H1 (cell line): Measurements from ENCODE around the gene CSN3. TPM values are rescaled to one million over a fixed set of nuclear protein-coding genes. Genes with fewer than 3 reads are reported as not detected.

Experiments used
- CTCF ChIA-PET: fragments of 300-600 bp; sonication (Branson Sonifier 250); formaldehyde crosslinking; loops from one replicate; lab custom pipeline; 2021; ENCODE audit not compliant: partially characterized antibody; lab: Charles Lee
- POLR2A ChIA-PET: fragments of 300-600 bp; sonication (Branson Sonifier 250); formaldehyde crosslinking; loops from one replicate; lab custom pipeline; 2021; ENCODE audit warnings: inconsistent platforms; ENCODE audit not compliant: partially characterized antibody; lab: Charles Lee
- DNase-seq, 2 experiments: peaks; one replicate each; pipeline versions ENCODE4 v3.0.0 to v3.0.0-alpha.2; 2010 to 2022; ENCODE audit warnings: low spot score in 2 of 2, low read depth in 1 of 2, mixed read lengths in 1 of 2
- FAIRE-seq: peaks from 2 replicates; lab custom pipeline; 2011; peaks lifted over from hg19 to GRCh38; lab: Jason Lieb, UNC
- H2AFZ ChIP-seq: 2 replicates; pipeline ENCODE4 v1.8.1; 2012; ENCODE audit warnings: low read length, inconsistent platforms
- H2AK5ac ChIP-seq: 2 replicates; pipeline ENCODE4 v1.6.1; 2013; ENCODE audit warnings: low read depth, low read length
- H2BK120ac ChIP-seq: replicated peaks from 2 replicates; pipeline ENCODE3; 2013; ENCODE audit warnings: low read depth, low read length, inconsistent platforms
- H2BK12ac ChIP-seq: 2 replicates; pipeline ENCODE4 v1.6.1; 2013; ENCODE audit warnings: low read depth, low read length
- H2BK15ac ChIP-seq: 2 replicates; pipeline ENCODE4 v1.6.1; 2013; ENCODE audit warnings: low read length
- H2BK20ac ChIP-seq: 2 replicates; pipeline ENCODE4 v1.6.1; 2013; ENCODE audit warnings: low read length
- H2BK5ac ChIP-seq: 2 replicates; pipeline ENCODE4 v1.6.1; 2013; ENCODE audit warnings: low read depth, low read length
- H3K14ac ChIP-seq: 2 replicates; pipeline ENCODE4 v1.6.1; 2013; ENCODE audit warnings: inconsistent platforms; ENCODE audit not compliant: insufficient read length
- H3K18ac ChIP-seq: 2 replicates; pipeline ENCODE4 v1.6.1; 2013; ENCODE audit warnings: low read length; ENCODE audit errors: extremely low read depth
- H3K23ac ChIP-seq: 2 replicates; pipeline ENCODE4 v1.6.1; 2013; ENCODE audit warnings: inconsistent platforms; ENCODE audit not compliant: insufficient read length
- H3K23me2 ChIP-seq: 2 replicates; pipeline ENCODE4 v1.6.1; 2013; ENCODE audit warnings: low read depth, low read length
- H3K27ac ChIP-seq: 2 replicates; pipeline ENCODE4 v1.6.1; 2011; ENCODE audit warnings: low read depth, low read length, inconsistent platforms
- H3K27me3 ChIP-seq, 4 experiments: replicated peaks in 1 of 4; 1 replicate in 1 of 4; 2 replicates in 3 of 4; pipeline versions ENCODE4 v1.6.1 to v1.8.1; 2011 to 2013; ENCODE audit warnings: low read length in 3 of 4, mild to moderate bottlenecking in 3 of 4, inconsistent platforms in 2 of 4, mixed read lengths in 2 of 4, moderate library complexity in 1 of 4; ENCODE audit not compliant: control insufficient read depth in 3 of 4, insufficient read depth in 3 of 4; ENCODE audit errors: extremely low read depth in 1 of 4
- H3K36me3 ChIP-seq, 4 experiments: 2 replicates each; pipeline versions ENCODE4 v1.6.1 to v1.8.1; 2011 to 2013; ENCODE audit warnings: mild to moderate bottlenecking in 4 of 4, low read length in 3 of 4, moderate library complexity in 2 of 4, control low read depth in 1 of 4, inconsistent platforms in 1 of 4; ENCODE audit not compliant: insufficient read depth in 4 of 4, control insufficient read depth in 2 of 4
- H3K4ac ChIP-seq: replicated peaks from 2 replicates; pipeline ENCODE3; 2013; ENCODE audit warnings: low read length, low read depth, mixed read lengths, inconsistent platforms; ENCODE audit not compliant: insufficient read length
- H3K4me1 ChIP-seq, 4 experiments: replicated peaks in 1 of 4; 1 replicate in 1 of 4; 2 replicates in 3 of 4; pipeline versions ENCODE4 v1.6.1 to v1.8.1; 2011 to 2013; ENCODE audit warnings: low read length in 3 of 4, inconsistent platforms in 2 of 4, mixed read lengths in 1 of 4; ENCODE audit not compliant: insufficient read depth in 4 of 4, control insufficient read depth in 3 of 4
- H3K4me2 ChIP-seq, 2 experiments: 2 replicates each; pipeline versions ENCODE4 v1.6.1 to v1.8.1; 2011 to 2013; ENCODE audit warnings: low read depth in 2 of 2, low read length in 2 of 2, control low read depth in 1 of 2, inconsistent platforms in 1 of 2, mild to moderate bottlenecking in 1 of 2; ENCODE audit not compliant: insufficient read depth in 1 of 2
- H3K4me3 ChIP-seq, 4 experiments: fragments of 200-600, 300-600 bp in 1 of 4; sonication (generic), shearing (Covaris generic), sonication (Bioruptor Twin) in 1 of 4; 2 replicates each; pipeline versions ENCODE4 v1.5.1 to v1.8.1; 2011 to 2016; ENCODE audit warnings: low read length in 4 of 4, low read depth in 3 of 4, control low read depth in 2 of 4, inconsistent platforms in 2 of 4, mild to moderate bottlenecking in 2 of 4, mixed read lengths in 1 of 4, moderate library complexity in 1 of 4; ENCODE audit not compliant: insufficient read depth in 2 of 4; ENCODE audit errors: extremely low read depth in 1 of 4
- H3K56ac ChIP-seq: replicated peaks from 2 replicates; pipeline ENCODE3; 2013; ENCODE audit warnings: low read depth, mild to moderate bottlenecking, mixed read lengths, low read length, inconsistent platforms; ENCODE audit not compliant: insufficient read length
- H3K79me1 ChIP-seq: 2 replicates; pipeline ENCODE4 v1.6.1; 2013; ENCODE audit warnings: low read depth, low read length, control low read depth
- H3K79me2 ChIP-seq, 2 experiments: 2 replicates each; pipeline versions ENCODE4 v1.6.1 to v1.8.1; 2012 to 2013; ENCODE audit warnings: low read length in 2 of 2, mild to moderate bottlenecking in 2 of 2, inconsistent platforms in 1 of 2; ENCODE audit not compliant: insufficient read depth in 2 of 2, control insufficient read depth in 1 of 2
- H3K9ac ChIP-seq, 4 experiments: replicated peaks in 1 of 4; 1 replicate in 1 of 4; 2 replicates in 3 of 4; pipeline versions ENCODE4 v1.6.1 to v1.8.1; 2011 to 2013; ENCODE audit warnings: low read depth in 3 of 4, low read length in 3 of 4, control low read depth in 2 of 4, mild to moderate bottlenecking in 2 of 4, moderate library complexity in 2 of 4, inconsistent platforms in 1 of 4; ENCODE audit errors: extremely low read depth in 1 of 4
- H3K9me3 ChIP-seq, 2 experiments: 2 replicates each; pipeline versions ENCODE4 v1.6.1 to v1.8.1; 2012 to 2013; ENCODE audit warnings: mild to moderate bottlenecking in 2 of 2, moderate library complexity in 2 of 2, control low read depth in 1 of 2, inconsistent platforms in 1 of 2, low read depth in 1 of 2, low read length in 1 of 2, mixed read lengths in 1 of 2; ENCODE audit not compliant: insufficient read depth in 2 of 2
- H4K20me1 ChIP-seq, 2 experiments: replicated peaks in 1 of 2; 2 replicates each; pipeline versions ENCODE3 to v1.8.1; 2011 to 2013; ENCODE audit warnings: inconsistent platforms in 2 of 2, low read length in 2 of 2, mild to moderate bottlenecking in 1 of 2; ENCODE audit not compliant: insufficient read depth in 2 of 2, control insufficient read depth in 1 of 2
- H4K5ac ChIP-seq: 2 replicates; pipeline ENCODE4 v1.6.1; 2013; ENCODE audit warnings: low read length, low read depth, mixed read lengths, inconsistent platforms; ENCODE audit not compliant: insufficient read length
- H4K8ac ChIP-seq: 2 replicates; pipeline ENCODE4 v1.8.0; 2013; ENCODE audit warnings: mild to moderate bottlenecking, moderate library complexity, low read length, inconsistent platforms; ENCODE audit not compliant: insufficient read depth; ENCODE audit errors: extremely low read depth
- H4K91ac ChIP-seq: replicated peaks from 2 replicates; pipeline ENCODE3; 2013; ENCODE audit warnings: low read length, mixed read lengths, inconsistent platforms; ENCODE audit not compliant: insufficient read length
- BACH1 ChIP-seq: IDR thresholded peaks from 2 replicates; pipeline ENCODE4 v1.6.1; 2012; ENCODE audit warnings: low read length, improper control_type of control experiment
- KDM5A ChIP-seq: fragments of 200-600 bp; IDR thresholded peaks from 2 replicates; pipeline ENCODE4 v1.7.1; 2012; ENCODE audit warnings: mild to moderate bottlenecking, low read length, inconsistent platforms, mixed read lengths
- WGBS, 2 experiments: shearing (Covaris generic) in 1 of 2; methylation state at CpG; one replicate each; pipeline versions ENCODE4 v1.1.6 to v1.1.7; 2013 to 2015; ENCODE audit warnings: low lambda C conversion rate in 2 of 2, mixed read lengths in 2 of 2, inconsistent platforms in 1 of 2, low coverage in 1 of 2, missing lambda C conversion rate in 1 of 2; ENCODE audit not compliant: insufficient replicate concordance in 2 of 2, insufficient coverage in 1 of 2, insufficient read length in 1 of 2; ENCODE audit errors: extremely low coverage in 1 of 2, missing lambda C conversion rate in 1 of 2; 5-methylcytosine and 5-hydroxymethylcytosine counted together
- polyA plus RNA-seq, 7 experiments: library from polyadenylated mRNA; depleted of rRNA in 3 of 7; stranded (reverse) in 5 of 7; unstranded in 2 of 7; fragments of >200 nt in 5 of 7; fragments of 200-250 nt in 2 of 7; gene quantifications; 1 replicate in 5 of 7; 2 replicates in 1 of 7; 4 replicates in 1 of 7; pipeline versions ENCODE4 v1.2.1 to v1.2.3, GENCODE V29; 2011 to 2013; ENCODE audit warnings: missing spikeins in 2 of 7, mixed read lengths in 2 of 7
- total RNA-seq: library from RNA; stranded (reverse); fragmentation: NEBNext Ultra II Directional; extraction: Animal tissue kit (Norgen Biotek cat#: 25700); gene quantifications from 2 replicates; pipeline ENCODE4 v1.2.1, GENCODE V29; 2021

The CSN3 gene
- total and polyA plus RNA-seq, 2 of the 8 experiments (the other 6 are each of a cell fraction or from before 2014, with no cell fraction given) = not detected

GRCh38 chr4:70300215-70300614 is 57.8 kb downstream of the CSN3 start:
- TF ChIP-seq BACH1 = no peak
- TF ChIP-seq KDM5A = no peak
- FAIRE-seq = no peak

More at GRCh38 chr4:70300215-70300614, 57.8 kb downstream of the CSN3 start:
- Histone ChIP-seq H3K9ac (no peak overlapping the region), H2AFZ (no peak overlapping the region), H3K27me3 (no peaks in the 10 kb centered on the region), H3K4me1 (no peaks in the 10 kb centered on the region), H2BK15ac (no peak overlapping the region), H2AK5ac (no peak overlapping the region), H3K4me3 (no peak overlapping the region), H4K8ac (no peak overlapping the region; the same call in 1 of the 2 replicates), H3K4me2 (no peak overlapping the region), H2BK120ac (no peak overlapping the region), H2BK5ac (no peak overlapping the region), H3K23ac (no peak overlapping the region), H4K91ac (no peak overlapping the region), H3K27ac (no peak overlapping the region), H4K5ac (no peak overlapping the region), H3K79me2 (no peaks in the 10 kb centered on the region), H2BK20ac (no peak overlapping the region), H3K36me3 (no peaks in the 10 kb centered on the region), H3K79me1 (no peaks in the 10 kb centered on the region), H3K56ac (no peak overlapping the region), H3K14ac (no peak overlapping the region), H4K20me1 (no peaks in the 10 kb centered on the region), H3K23me2 (no peaks in the 10 kb centered on the region), H3K4ac (no peak overlapping the region), H3K18ac (no peak overlapping the region), H2BK12ac (no peak overlapping the region), H3K9me3 (no peaks in the 10 kb centered on the region)
- WGBS, 2 experiments = 90% methylated on average over 4 of the region's 4 CpGs; no CpG with 5 or more reads in 1 of the 2 experiments
- no peak for DNase-seq
- ChIA-PET CTCF (interaction anchor here (1.4 to 1.9 kb wide), 2 partner anchors 17 to 205 kb away, joined by 3 to 4 read pairs; no protein-coding TSS in a partner anchor), POLR2A (no interaction called here)

Other genes with a start within 250 kb of the CSN3 start
- gene STATH, start 246.6 kb upstream of the CSN3 start, total RNA-seq = not detected in 2 replicates
- gene STATH, start 246.6 kb upstream of the CSN3 start, polyA plus RNA-seq (2011; rRNA removed) = not detected in 2 replicates
- gene HTN3, start 214.1 kb upstream of the CSN3 start, total RNA-seq = not detected in 2 replicates
- gene HTN3, start 214.1 kb upstream of the CSN3 start, polyA plus RNA-seq (2011; rRNA removed) = not detected in 2 replicates
- not detected in 2 replicates for gene HTN1, start 192.2 kb upstream of the CSN3 start, total RNA-seq
- not detected in 2 replicates for gene HTN1, start 192.2 kb upstream of the CSN3 start, polyA plus RNA-seq (2011; rRNA removed)
- not detected in 2 replicates for gene PRR27, start 88.4 kb upstream of the CSN3 start, total RNA-seq
- gene PRR27, start 88.4 kb upstream of the CSN3 start, polyA plus RNA-seq (2011; rRNA removed) = not detected in 2 replicates
- gene ODAM, start 46.9 kb upstream of the CSN3 start, total RNA-seq = not detected in 2 replicates
- gene ODAM, start 46.9 kb upstream of the CSN3 start, polyA plus RNA-seq (2011; rRNA removed) = 0.21 TPM in 1 of 2 replicates, not detected in the other
- not detected in 2 replicates for gene FDCSP, start 16.5 kb upstream of the CSN3 start, total RNA-seq
- not detected in 2 replicates for gene FDCSP, start 16.5 kb upstream of the CSN3 start, polyA plus RNA-seq (2011; rRNA removed)
- gene CABS1, start 92.4 kb downstream of the CSN3 start, total RNA-seq = not detected in 2 replicates
- 0.03 TPM in 1 of 2 replicates, not detected in the other for gene CABS1, start 92.4 kb downstream of the CSN3 start, polyA plus RNA-seq (2011; rRNA removed)
- gene SMR3A, start 118.2 kb downstream of the CSN3 start, total RNA-seq = not detected in 2 replicates
- not detected in 2 replicates for gene SMR3A, start 118.2 kb downstream of the CSN3 start, polyA plus RNA-seq (2011; rRNA removed)
- gene SMR3B, start 140.5 kb downstream of the CSN3 start, total RNA-seq = not detected in 2 replicates
- not detected in 2 replicates for gene SMR3B, start 140.5 kb downstream of the CSN3 start, polyA plus RNA-seq (2011; rRNA removed)
- not detected in 2 replicates for gene OPRPN, start 155.3 kb downstream of the CSN3 start, total RNA-seq
- not detected in 2 replicates for gene OPRPN, start 155.3 kb downstream of the CSN3 start, polyA plus RNA-seq (2011; rRNA removed)
- gene MUC7, start 229.6 kb downstream of the CSN3 start, total RNA-seq = not detected in 2 replicates
- not detected in 2 replicates for gene MUC7, start 229.6 kb downstream of the CSN3 start, polyA plus RNA-seq (2011; rRNA removed)